Heart right ventricle (tissue), 16 donors: ENCODE results near the gene TNS1. TPM values are rescaled to one million over a fixed set of nuclear protein-coding genes. Genes with fewer than 3 reads are reported as not detected.

Experiments
- ATAC-seq, 8 donors: fragments of 200-7000 bp; cut with Tn5 transposase; one replicate each; pipeline ENCODE4 v1.9.1; 2020; ENCODE audit warnings: mild to moderate bottlenecking in 8 of 8, moderate library complexity in 8 of 8, moderate number of reproducible peaks in 1 of 8
- DNase-seq, 2 donors: peaks; one replicate each; pipeline ENCODE4 v3.0.0-alpha.2; 2020
- H3K27ac ChIP-seq, 10 donors: fragments of 200-600 bp; sonication (generic) in 2 of 10; one replicate each; pipeline versions ENCODE4 v1.5.0 to v1.8.0; 2020 to 2022; ENCODE audit warnings: mild to moderate bottlenecking in 3 of 10
- H3K27me3 ChIP-seq, 7 donors: fragments of 200-600 bp; one replicate each; pipeline ENCODE4 v1.8.0; 2021 to 2022; ENCODE audit warnings: mild to moderate bottlenecking in 2 of 7
- H3K36me3 ChIP-seq, 9 donors: fragments of 200-600 bp; sonication (generic) in 1 of 9; one replicate each; pipeline versions ENCODE4 v1.5.0 to v1.8.0; 2020 to 2022; ENCODE audit warnings: mild to moderate bottlenecking in 2 of 9
- H3K4me1 ChIP-seq, 9 donors: fragments of 200-600 bp; sonication (generic) in 1 of 9; one replicate each; pipeline versions ENCODE4 v1.5.0 to v1.8.0; 2020 to 2022; ENCODE audit warnings: mild to moderate bottlenecking in 4 of 9
- H3K4me3 ChIP-seq, 10 donors: fragments of 200-600 bp; sonication (generic) in 2 of 10; one replicate each; pipeline versions ENCODE4 v1.5.0 to v1.8.0; 2020 to 2022; ENCODE audit warnings: mild to moderate bottlenecking in 7 of 10, moderate library complexity in 2 of 10
- H3K9me3 ChIP-seq, 11 donors: fragments of 200-600 bp in 10 of 11; sonication (generic) in 2 of 11; one replicate each; pipeline versions ENCODE4 v1.5.0 to v1.8.0; 2013 to 2022; ENCODE audit warnings: mild to moderate bottlenecking in 2 of 11, control low read depth in 1 of 11, moderate library complexity in 1 of 11
- WGBS, 2 donors: extraction: QIAGEN DNeasy Blood & Tissue Kit; methylation state at CpG; one replicate each; pipeline ENCODE4 v1.1.7; 2013; ENCODE audit warnings: inconsistent platforms in 1 of 2; 5-methylcytosine and 5-hydroxymethylcytosine counted together
- intact Hi-C, 10 donors: fragments of 100-400 bp; cut with DNase I; formaldehyde crosslinking; loops; one replicate each; pipeline versions ENCODE4 v1.11.1 to v1.14.2; 2022
- polyA plus RNA-seq, 2 donors: library from polyadenylated mRNA; stranded (reverse); fragments of 200-250 nt; gene quantifications; one replicate each; pipeline ENCODE4 v1.2.3, GENCODE V29; 2013
- total RNA-seq, 10 donors: library from RNA; stranded (reverse); fragmentation: NEBNext Ultra II Directional in 3 of 10; extraction: Animal tissue kit (Norgen Biotek cat#: 25700) in 3 of 10; gene quantifications; one replicate each; pipeline versions ENCODE4 v1.2.1 to v1.2.4, GENCODE V29; 2021 to 2023
- TF ChIP-seq, protein P1 (sequence below), 9 donors: fragments of 200-600 bp; sonication (generic) in 2 of 9; IDR thresholded peaks; one replicate each; pipeline versions ENCODE4 v1.5.0 to v1.8.0; 2021 to 2022; ENCODE audit warnings: antibody characterized with exemption in 9 of 9, mild to moderate bottlenecking in 5 of 9, moderate library complexity in 1 of 9
- donor health status: Arrhythmogenic right ventricular cardiomyopathy.
- donor health status: ischemic (EF 13 %, LVEDD 7.1; RV severe dilation, severe dysfunction).
- donor health status: healthy with polysubstance abuse.
- donor health status: DM: no; HTN: yes; CAD: no.
- donor health status: DM: no; HTN: no; CAD: no.
- donor health status: ischemic (EF 25% LVEDD 6.9; RV normal size, moderate dysfunction).
- donor health status: ischemic (EF 25% LVEDD 5.7; RV mildly dilated, moderate dysfunction).
- donor health status: healthy.
- donor health status: DM: yes; HTN: yes; CAD: no.
- donor health status: Ischemic cardiomyopathy.
- donor health status: ischemic (EF 35%, LVEDD 5.7; RV mildly dilated, moderate dysfunction).
- donor health status: nonischemic (EF 11% LVEDD 7.7; RV severe dilation, severe dysfunction).
- donor health status: DM: yes; HTN: yes; CAD: no.
- donor health status: PGD.
- donor health status: ischemic (EF 29% LVEDD 5.4; RV normal size, mild dysfunction).
- donor health status: nonischemic (EF 23%, LVEDD 6.1; RV moderate dilation, normal function).

The TNS1 gene
- total and polyA plus RNA-seq, 12 donors = 64.6 to 844 (median 731) TPM

GRCh38 chr2:217798191-217798590 is 204.6 kb downstream of the TNS1 start:
- TF ChIP-seq, protein P1, sequence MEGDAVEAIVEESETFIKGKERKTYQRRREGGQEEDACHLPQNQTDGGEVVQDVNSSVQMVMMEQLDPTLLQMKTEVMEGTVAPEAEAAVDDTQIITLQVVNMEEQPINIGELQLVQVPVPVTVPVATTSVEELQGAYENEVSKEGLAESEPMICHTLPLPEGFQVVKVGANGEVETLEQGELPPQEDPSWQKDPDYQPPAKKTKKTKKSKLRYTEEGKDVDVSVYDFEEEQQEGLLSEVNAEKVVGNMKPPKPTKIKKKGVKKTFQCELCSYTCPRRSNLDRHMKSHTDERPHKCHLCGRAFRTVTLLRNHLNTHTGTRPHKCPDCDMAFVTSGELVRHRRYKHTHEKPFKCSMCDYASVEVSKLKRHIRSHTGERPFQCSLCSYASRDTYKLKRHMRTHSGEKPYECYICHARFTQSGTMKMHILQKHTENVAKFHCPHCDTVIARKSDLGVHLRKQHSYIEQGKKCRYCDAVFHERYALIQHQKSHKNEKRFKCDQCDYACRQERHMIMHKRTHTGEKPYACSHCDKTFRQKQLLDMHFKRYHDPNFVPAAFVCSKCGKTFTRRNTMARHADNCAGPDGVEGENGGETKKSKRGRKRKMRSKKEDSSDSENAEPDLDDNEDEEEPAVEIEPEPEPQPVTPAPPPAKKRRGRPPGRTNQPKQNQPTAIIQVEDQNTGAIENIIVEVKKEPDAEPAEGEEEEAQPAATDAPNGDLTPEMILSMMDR (IDR thresholded peaks at IDR 0.05) = no peak
- H3K4me1 ChIP-seq = peaks cover 7 to 93% (median 65%) of the 10 kb centered on the region in 9 donors
- intact Hi-C loops = loop anchor here in 1 of 10 donors (5.0 kb wide), 1 partner anchor 74 kb away; no protein-coding TSS in a partner anchor
- H3K9me3 ChIP-seq = no peaks in the 10 kb centered on the region
- 90 to 95% methylated on average over 7 of the region's 7 CpGs for WGBS, 2 donors
- no peaks in the 10 kb centered on the region for H3K27me3 ChIP-seq
- no peak overlapping the region for H3K4me3 ChIP-seq
- H3K27ac ChIP-seq = peak overlapping the region in 6 of 10 donors; percentile 20 to 76 (median 44)
- H3K36me3 ChIP-seq = peaks cover 0 to 53% (median 20%) of the 10 kb centered on the region in 9 donors
- DNase-seq (peak in 1 of 2 donors; percentile 1), ATAC-seq (no peak)

DNA sequence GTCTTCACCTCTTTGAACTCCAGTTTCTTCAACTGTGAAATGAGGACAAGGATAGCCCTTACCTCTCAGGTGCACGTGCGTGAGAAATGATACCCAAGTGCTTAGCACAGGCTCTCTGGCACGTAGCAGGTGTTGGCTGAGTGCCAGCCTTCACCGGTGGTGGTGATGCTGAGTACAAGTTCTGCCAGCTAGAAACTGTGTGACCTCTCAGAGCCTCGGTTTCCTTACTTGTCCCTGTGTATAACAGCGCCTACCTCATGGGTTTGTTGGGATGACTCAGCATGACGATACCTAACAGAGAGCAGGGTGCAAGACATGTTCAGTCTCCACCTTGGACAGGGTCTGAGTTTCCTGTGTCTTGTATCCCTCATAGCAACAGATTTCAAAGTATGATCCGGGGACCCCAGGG is 205.1 kb downstream of the TNS1 start:
- Histone ChIP-seq H3K4me3 (no peak overlapping the region), H3K27ac (peak overlapping the region in 7 of 10 donors; percentile 23 to 76 (median 25)), H3K36me3 (peaks cover 0 to 47% (median 15%) of the 10 kb centered on the region in 9 donors), H3K27me3 (no peaks in the 10 kb centered on the region), H3K9me3 (no peaks in the 10 kb centered on the region), H3K4me1 (peaks cover 7 to 92% (median 67%) of the 10 kb centered on the region in 9 donors)
- DNase-seq = peak in 1 of 2 donors; percentile 62
- ATAC-seq = peak in 6 of 8 donors; percentile 3 to 25 (median 8)
- intact Hi-C loops = loop anchor here in 1 of 10 donors (5.0 kb wide), 1 partner anchor 75 kb away; no protein-coding TSS in a partner anchor
- TF ChIP-seq, protein P1 (IDR thresholded peaks at IDR 0.05) = no peak
- WGBS, 2 donors = 46 to 51% methylated on average over 8 of the region's 8 CpGs

- peaks cover 0 to 42% (median 11%) of the 10 kb centered on the region in 9 donors for H3K36me3 ChIP-seq
- ATAC-seq (peak in 6 of 8 donors; percentile 3 to 36 (median 9)), DNase-seq (no peak)
- H3K4me1 ChIP-seq = peaks cover 7 to 89% (median 63%) of the 10 kb centered on the region in 9 donors
- 32 to 44% methylated on average over 3 of the region's 3 CpGs for WGBS, 2 donors
- no peaks in the 10 kb centered on the region for H3K9me3 ChIP-seq
- H3K27me3 ChIP-seq = no peaks in the 10 kb centered on the region
- intact Hi-C loops = loop anchor here in 1 of 10 donors (5.0 kb wide), 1 partner anchor 75 kb away; no protein-coding TSS in a partner anchor
- peak overlapping the region in 7 of 10 donors; percentile 23 to 76 (median 25) for H3K27ac ChIP-seq
- TF ChIP-seq, protein P1 (IDR thresholded peaks at IDR 0.05) = no peak
- no peak overlapping the region for H3K4me3 ChIP-seq
These were observed 205.6 kb downstream of the TNS1 start for GRCh38 chr2:217797165-217797564.

GRCh38 chr2:217795706-217796465 is 206.9 kb downstream of the TNS1 start:
- WGBS, 2 donors = 62 to 63% methylated on average over 11 of the region's 11 CpGs
- intact Hi-C loops = loop anchor here in 1 of 10 donors (5.0 kb wide), 1 partner anchor 76 kb away; no protein-coding TSS in a partner anchor
- peak in 1 of 8 donors; percentile 7 for ATAC-seq
- TF ChIP-seq, protein P1 (IDR thresholded peaks at IDR 0.05) = no peak
- Histone ChIP-seq H3K36me3 (peaks cover 0 to 29% (median 4%) of the 10 kb centered on the region in 9 donors), H3K27me3 (no peaks in the 10 kb centered on the region), H3K9me3 (no peaks in the 10 kb centered on the region), H3K27ac (peak overlapping the region in 2 of 10 donors; percentile 9 to 28), H3K4me1 (peaks cover 4 to 77% (median 53%) of the 10 kb centered on the region in 9 donors), H3K4me3 (no peak overlapping the region)
- no peak for DNase-seq
